Superior temporal gyrus (tissue), 1 donor: ENCODE results near the gene TMC1.

Experiments used
- DNase-seq: peaks from one replicate; pipeline ENCODE4 v3.0.0-alpha.2; 2016; ENCODE audit errors: extremely low spot score

TMC1 gene

GRCh38 chr9:72614067-72614466 is 92.7 kb downstream of the TMC1 start:
- DNase-seq: no peak

GRCh38 chr9:72615931-72616330 is 94.5 kb downstream of the TMC1 start:
- DNase-seq: no peak

GRCh38 chr9:72618811-72619210 is 97.4 kb downstream of the TMC1 start:
- no peak for DNase-seq

- no peak for DNase-seq
Observed at GRCh38 chr9:72622186-72622585, 100.8 kb downstream of the TMC1 start.

- no peak for DNase-seq
Observed at GRCh38 chr9:72623156-72623555, 101.7 kb downstream of the TMC1 start.

- no peak for DNase-seq
Observed at GRCh38 chr9:72627147-72627546, 105.7 kb downstream of the TMC1 start.

- DNase-seq: no peak
Observed at GRCh38 chr9:72627956-72628540, 106.6 kb downstream of the TMC1 start.

- DNase-seq: peak; percentile 61
Observed at GRCh38 chr9:72633966-72634365, 112.6 kb downstream of the TMC1 start.

- DNase-seq: no peak
Observed at GRCh38 chr9:72635197-72635596, 113.8 kb downstream of the TMC1 start.

- no peak for DNase-seq
Observed at GRCh38 chr9:72636621-72637020, 115.2 kb downstream of the TMC1 start.

GRCh38 chr9:72643651-72644050 is 122.2 kb downstream of the TMC1 start:
- no peak for DNase-seq

GRCh38 chr9:72646061-72646460 is 124.7 kb downstream of the TMC1 start:
- no peak for DNase-seq

GRCh38 chr9:72648324-72649126 is 127.1 kb downstream of the TMC1 start:
- DNase-seq: no peak

GRCh38 chr9:72649127-72649442 is 127.7 kb downstream of the TMC1 start:
- DNase-seq: no peak

- DNase-seq: no peak
Observed at GRCh38 chr9:72650206-72650605, 128.8 kb downstream of the TMC1 start.

GRCh38 chr9:72656021-72656420 is 134.6 kb downstream of the TMC1 start:
- DNase-seq: no peak

- DNase-seq: no peak
Observed at GRCh38 chr9:72657023-72657422, 135.6 kb downstream of the TMC1 start.

GRCh38 chr9:72658703-72659102 is 137.3 kb downstream of the TMC1 start:
- no peak for DNase-seq

GRCh38 chr9:72661401-72662135 is 140.2 kb downstream of the TMC1 start:
- no peak for DNase-seq

- no peak for DNase-seq
Observed at GRCh38 chr9:72665421-72665820, 144.0 kb downstream of the TMC1 start.

- DNase-seq: no peak
Observed at GRCh38 chr9:72667181-72667580, 145.8 kb downstream of the TMC1 start.

- DNase-seq: no peak
Observed at GRCh38 chr9:72674961-72675360, 153.6 kb downstream of the TMC1 start.

GRCh38 chr9:72675586-72675985 is 154.2 kb downstream of the TMC1 start:
- no peak for DNase-seq
